Activated naive CD8-positive, alpha-beta T cell treated with anti-CD3 and anti-CD28 coated beads, Interleukin-2, amount 10 ng/mL, durations not matched to agents 7 days and 5 days (primary cell): ENCODE results near the gene ZSCAN22. TPM values are rescaled to one million over a fixed set of nuclear protein-coding genes. Genes with fewer than 3 reads are reported as not detected.

Experiments
- ATAC-seq: fragments of 150-1000 bp; cut with Tn5 transposase; one replicate; pipeline ENCODE4 v1.10.0; 2021; ENCODE audit warnings: low read depth, moderate library complexity
- POLR2A ChIA-PET: fragments of 350-600 bp; sonication (Branson Sonifier 250); formaldehyde crosslinking; loops from one replicate; lab custom pipeline; 2021; ENCODE audit warnings: antibody characterized with exemption; lab: Charles Lee
- DNase-seq: peaks from one replicate; pipeline ENCODE4 v3.0.0; 2021
- H3K27ac Mint-ChIP-seq: one replicate; pipeline ENCODE4 v1.8.0; 2022; ENCODE audit warnings: mild to moderate bottlenecking, mixed read lengths
- H3K27me3 Mint-ChIP-seq: one replicate; pipeline ENCODE4 v1.8.0; 2022; ENCODE audit warnings: mild to moderate bottlenecking, moderate library complexity, mixed read lengths
- H3K36me3 Mint-ChIP-seq: one replicate; pipeline ENCODE4 v1.8.0; 2021; ENCODE audit warnings: mild to moderate bottlenecking, mixed read lengths
- H3K4me1 Mint-ChIP-seq: one replicate; pipeline ENCODE4 v1.8.0; 2021; ENCODE audit warnings: mixed read lengths
- H3K4me3 Mint-ChIP-seq: one replicate; pipeline ENCODE4 v1.8.0; 2022; ENCODE audit warnings: mild to moderate bottlenecking, moderate library complexity, mixed read lengths
- H3K9me3 Mint-ChIP-seq: one replicate; pipeline ENCODE4 v1.8.0; 2021; ENCODE audit warnings: mixed read lengths
- microRNA-seq: library from miRNA; unstranded; fragments of <30 nt; microRNA quantifications from one replicate; pipeline ENCODE4 v1.2.0, GENCODE V29; 2022
- total RNA-seq, 2 experiments: library from RNA; stranded (reverse); gene quantifications; one replicate each; pipeline ENCODE4 v1.2.3, GENCODE V29; 2021

Gene ZSCAN22
- total RNA-seq, 2 experiments from 2014 or later = 6.3 TPM

DNA sequence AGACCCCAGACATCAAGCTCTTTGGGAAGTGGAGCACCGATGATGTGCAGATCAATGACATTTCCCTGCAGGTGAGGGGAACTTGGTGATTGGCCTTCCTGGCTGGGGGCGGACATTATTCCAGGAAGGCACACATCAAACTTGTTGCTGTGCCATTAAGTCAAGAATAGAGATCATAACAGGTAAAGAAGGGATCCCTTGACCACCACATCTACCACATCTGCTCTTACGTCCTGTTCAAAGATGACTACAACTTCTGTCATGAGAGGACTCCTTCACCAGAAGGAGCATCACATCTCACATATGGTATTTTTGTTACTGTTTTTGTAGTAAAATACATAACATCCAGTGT, 61.4 kb downstream of the ZSCAN22 start:
- H3K27ac Mint-ChIP-seq = peak overlapping the region; percentile 96
- DNase-seq = no peak
- POLR2A ChIA-PET = interaction anchor here (1.8 kb wide), 1 partner anchor 42 kb away, joined by 5 read pairs; no protein-coding TSS in a partner anchor
- ATAC-seq = no peak
- peaks cover 23% of the 10 kb centered on the region for H3K36me3 Mint-ChIP-seq
- peaks cover 32% of the 10 kb centered on the region for H3K4me1 Mint-ChIP-seq
- H3K4me3 Mint-ChIP-seq = peak overlapping the region; percentile 96
- H3K9me3 Mint-ChIP-seq = no peaks in the 10 kb centered on the region
- no peaks in the 10 kb centered on the region for H3K27me3 Mint-ChIP-seq

Small RNA genes lying within 50 kb of the gene (microRNA-seq; reads per million reads assigned to microRNA genes)
- gene MIR4754 (not detected), gene MIR6806 (not detected)

Other genes with a start within 250 kb of the ZSCAN22 start
- 10 to 100 TPM; 56.6 to 58.1 TPM for gene ZSCAN18, start 228.8 kb upstream of the ZSCAN22 start, total RNA-seq
- 10 to 100 TPM; 10.1 to 10.3 TPM for gene ZNF329, start 176.2 kb upstream of the ZSCAN22 start, total RNA-seq
- 10 to 100 TPM; 54.6 to 56.9 TPM for gene ZNF274, start 143.9 kb upstream of the ZSCAN22 start, total RNA-seq
- gene ZNF544, start 98.1 kb upstream of the ZSCAN22 start, total RNA-seq = 10 to 100 TPM; 54.0 to 62.7 TPM
- gene ZNF8, start 48.0 kb upstream of the ZSCAN22 start, total RNA-seq = 1 to 10 TPM; 8.6 to 8.9 TPM
- 10 to 100 TPM; 74.5 to 76.3 TPM for gene ERVK3-1, start 21.6 kb upstream of the ZSCAN22 start, total RNA-seq
- 10 to 100 TPM; 21.0 to 22.8 TPM for gene A1BG, start 26.5 kb downstream of the ZSCAN22 start, total RNA-seq
- gene ZNF497, start 35.8 kb downstream of the ZSCAN22 start, total RNA-seq = 1 to 10 TPM; 1.7 to 2.1 TPM
- 1 to 10 TPM; 2.9 to 3.5 TPM for gene ZNF837, start 54.0 kb downstream of the ZSCAN22 start, total RNA-seq
- 1,000 to 10,000 TPM; 1,038 to 1,039 TPM for gene RPS5, start 60.3 kb downstream of the ZSCAN22 start, total RNA-seq
- under 1 TPM; 0.83 to 0.94 TPM for gene RNF225, start 68.7 kb downstream of the ZSCAN22 start, total RNA-seq
- 10 to 100 TPM in 1 of 2 experiments, 1 to 10 TPM in 1; 8.6 to 10.6 TPM for gene ZNF584, start 81.7 kb downstream of the ZSCAN22 start, total RNA-seq
- 1 to 10 TPM; 7.3 to 7.4 TPM for gene ZNF132, start 113.2 kb downstream of the ZSCAN22 start, total RNA-seq
- 10 to 100 TPM; 11.6 to 13.9 TPM for gene ZNF324B, start 124.6 kb downstream of the ZSCAN22 start, total RNA-seq
- gene ZNF324, start 140.1 kb downstream of the ZSCAN22 start, total RNA-seq = 10 to 100 TPM; 18.0 to 18.5 TPM
- 10 to 100 TPM; 10.9 TPM for gene ZNF446, start 149.4 kb downstream of the ZSCAN22 start, total RNA-seq
- 10 to 100 TPM; 13.7 to 15.4 TPM for gene SLC27A5, start 185.0 kb downstream of the ZSCAN22 start, total RNA-seq
- 10 to 100 TPM; 18.9 to 19.5 TPM for gene ZBTB45, start 192.8 kb downstream of the ZSCAN22 start, total RNA-seq
- 100 to 1,000 TPM; 409 to 412 TPM for gene TRIM28, start 217.1 kb downstream of the ZSCAN22 start, total RNA-seq
- 100 to 1,000 TPM in 1 of 2 experiments, 10 to 100 TPM in 1; 99.0 to 111 TPM for gene CHMP2A, start 228.1 kb downstream of the ZSCAN22 start, total RNA-seq
- gene UBE2M, start 231.6 kb downstream of the ZSCAN22 start, total RNA-seq = 10 to 100 TPM; 79.5 to 81.2 TPM
- gene MZF1, start 246.3 kb downstream of the ZSCAN22 start, total RNA-seq = 10 to 100 TPM; 31.3 to 31.7 TPM